Measurements from ENCODE around the gene DAAM1. TPM values are rescaled to one million over a fixed set of nuclear protein-coding genes. Genes with fewer than 3 reads are reported as not detected.

The DAAM1 gene
- total and polyA plus RNA-seq, 7 donors: 5.7 to 37.1 (median 8.9) TPM

DNA sequence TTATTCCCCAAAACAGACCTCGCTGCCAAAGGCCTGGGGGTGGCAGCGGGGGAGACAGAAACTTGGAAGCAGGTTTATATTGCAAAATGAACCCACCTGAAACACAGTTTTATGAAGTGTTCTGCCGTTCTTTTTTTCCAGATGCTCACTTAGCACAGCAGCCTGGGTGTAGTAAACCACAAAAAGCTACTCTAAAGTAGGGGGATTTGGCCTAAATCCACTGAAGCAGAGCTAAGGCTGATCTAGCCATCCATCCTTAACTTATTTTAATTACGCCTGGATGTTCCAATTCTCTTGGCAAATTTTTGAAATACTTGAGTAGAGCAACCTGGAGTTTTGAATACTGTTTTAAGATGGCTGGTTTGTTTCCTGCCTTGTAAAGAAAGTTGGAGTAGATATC lies 155.5 kb downstream of the DAAM1 start:
- Histone ChIP-seq H3K9me3 (no peaks in the 10 kb centered on the region), H3K27ac (no peak overlapping the region), H3K4me1 (peaks cover 3% of the 10 kb centered on the region), H3K4me3 (no peak overlapping the region), H3K27me3 (ENCODE audit: insufficient read depth in 3 of 3, low read length in 2 of 3) (no peaks in the 10 kb centered on the region), H3K36me3 (ENCODE audit: insufficient read depth in 1 of 2, low read depth in 1 of 2) (peaks cover 0 to 19% of the 10 kb centered on the region in 2 donors)
- DNase-seq (no peak), ATAC-seq (no peak)
- intact Hi-C loops (cut with DNase I): no loop called here
- WGBS, 3 donors: 82 to 83% (median 82%) methylated on average over 4 of the region's 4 CpGs
- TF ChIP-seq, protein P1, sequence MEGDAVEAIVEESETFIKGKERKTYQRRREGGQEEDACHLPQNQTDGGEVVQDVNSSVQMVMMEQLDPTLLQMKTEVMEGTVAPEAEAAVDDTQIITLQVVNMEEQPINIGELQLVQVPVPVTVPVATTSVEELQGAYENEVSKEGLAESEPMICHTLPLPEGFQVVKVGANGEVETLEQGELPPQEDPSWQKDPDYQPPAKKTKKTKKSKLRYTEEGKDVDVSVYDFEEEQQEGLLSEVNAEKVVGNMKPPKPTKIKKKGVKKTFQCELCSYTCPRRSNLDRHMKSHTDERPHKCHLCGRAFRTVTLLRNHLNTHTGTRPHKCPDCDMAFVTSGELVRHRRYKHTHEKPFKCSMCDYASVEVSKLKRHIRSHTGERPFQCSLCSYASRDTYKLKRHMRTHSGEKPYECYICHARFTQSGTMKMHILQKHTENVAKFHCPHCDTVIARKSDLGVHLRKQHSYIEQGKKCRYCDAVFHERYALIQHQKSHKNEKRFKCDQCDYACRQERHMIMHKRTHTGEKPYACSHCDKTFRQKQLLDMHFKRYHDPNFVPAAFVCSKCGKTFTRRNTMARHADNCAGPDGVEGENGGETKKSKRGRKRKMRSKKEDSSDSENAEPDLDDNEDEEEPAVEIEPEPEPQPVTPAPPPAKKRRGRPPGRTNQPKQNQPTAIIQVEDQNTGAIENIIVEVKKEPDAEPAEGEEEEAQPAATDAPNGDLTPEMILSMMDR (IDR thresholded peaks at IDR 0.05): no peak

DNA sequence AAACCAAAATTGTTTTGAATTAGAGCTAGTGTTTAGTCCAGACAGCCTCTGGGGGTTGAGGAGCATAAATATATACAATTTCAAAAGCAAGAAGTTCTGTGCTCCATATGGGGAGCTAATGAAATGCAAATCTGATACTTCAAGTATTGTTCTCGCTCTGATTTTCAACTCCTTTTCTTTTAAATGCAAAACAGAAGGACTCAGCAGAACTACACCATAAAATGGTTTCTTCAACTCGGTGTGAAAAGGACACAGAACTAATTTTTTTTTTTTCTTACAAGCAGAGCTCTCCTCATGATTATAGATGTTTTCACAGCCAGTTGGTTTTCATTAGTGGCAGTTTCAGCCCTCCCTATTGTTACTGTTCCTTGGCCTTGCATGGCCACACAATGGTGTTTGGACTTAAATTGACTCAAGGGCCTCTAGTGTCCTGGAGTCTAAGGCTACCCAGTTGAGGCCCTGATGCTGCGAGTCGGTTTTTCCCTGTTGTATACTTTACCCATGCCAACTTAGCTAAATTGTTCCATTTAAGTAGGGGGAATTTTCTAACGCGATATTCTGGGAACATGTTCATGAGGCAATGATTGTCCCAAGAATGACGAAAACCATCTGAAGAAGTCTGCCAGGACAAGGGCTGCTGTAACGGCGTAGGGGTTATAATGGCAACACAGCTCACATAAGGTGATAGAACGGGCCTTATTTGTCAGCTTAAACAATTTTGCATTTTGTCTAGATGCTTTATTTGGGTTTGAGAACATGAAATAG lies 156.4 kb downstream of the DAAM1 start:
- intact Hi-C loops (cut with DNase I): no loop called here
- Histone ChIP-seq H3K4me3 (no peak overlapping the region), H3K27me3 (ENCODE audit: insufficient read depth in 3 of 3, low read length in 2 of 3) (no peaks in the 10 kb centered on the region), H3K4me1 (peaks cover 3% of the 10 kb centered on the region), H3K27ac (no peak overlapping the region), H3K9me3 (no peaks in the 10 kb centered on the region), H3K36me3 (ENCODE audit: insufficient read depth in 1 of 2, low read depth in 1 of 2) (peaks cover 0 to 24% of the 10 kb centered on the region in 2 donors)
- ATAC-seq: no peak
- TF ChIP-seq, protein P1 (IDR thresholded peaks at IDR 0.05): no peak
- WGBS, 3 donors: 76 to 87% (median 83%) methylated on average over 10 of the region's 10 CpGs
- DNase-seq: no peak

DNA sequence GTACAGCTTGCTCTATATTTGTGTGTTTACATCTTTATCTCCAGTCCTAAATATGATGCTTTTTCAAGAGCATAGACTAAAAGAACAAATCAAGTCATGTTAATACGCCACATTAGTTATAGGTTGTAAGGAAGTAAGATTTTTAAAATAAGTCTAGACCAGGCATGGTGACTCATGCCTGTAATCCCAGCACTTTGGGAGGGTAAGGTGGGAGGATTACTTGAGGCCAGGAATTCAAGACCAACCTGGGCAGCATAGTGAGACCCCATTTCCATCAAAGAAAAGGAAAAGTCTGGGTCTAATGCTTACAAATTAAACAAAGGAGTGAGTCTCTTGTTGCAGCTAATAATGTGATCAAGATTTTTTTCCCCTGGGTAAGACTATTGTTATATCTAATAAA lies 157.9 kb downstream of the DAAM1 start:
- Histone ChIP-seq H3K27ac (no peak overlapping the region), H3K36me3 (ENCODE audit: insufficient read depth in 1 of 2, low read depth in 1 of 2) (peaks cover 0 to 18% of the 10 kb centered on the region in 2 donors), H3K9me3 (no peaks in the 10 kb centered on the region), H3K4me3 (no peak overlapping the region), H3K27me3 (ENCODE audit: insufficient read depth in 3 of 3, low read length in 2 of 3) (no peaks in the 10 kb centered on the region), H3K4me1 (peaks cover 3% of the 10 kb centered on the region)
- 98 to 100% (median 99%) methylated on average over 1 of the region's 1 CpG for WGBS, 3 donors
- DNase-seq (no peak), ATAC-seq (no peak)
- intact Hi-C loops (cut with DNase I): no loop called here
- TF ChIP-seq, protein P1 (IDR thresholded peaks at IDR 0.05): no peak

DNA sequence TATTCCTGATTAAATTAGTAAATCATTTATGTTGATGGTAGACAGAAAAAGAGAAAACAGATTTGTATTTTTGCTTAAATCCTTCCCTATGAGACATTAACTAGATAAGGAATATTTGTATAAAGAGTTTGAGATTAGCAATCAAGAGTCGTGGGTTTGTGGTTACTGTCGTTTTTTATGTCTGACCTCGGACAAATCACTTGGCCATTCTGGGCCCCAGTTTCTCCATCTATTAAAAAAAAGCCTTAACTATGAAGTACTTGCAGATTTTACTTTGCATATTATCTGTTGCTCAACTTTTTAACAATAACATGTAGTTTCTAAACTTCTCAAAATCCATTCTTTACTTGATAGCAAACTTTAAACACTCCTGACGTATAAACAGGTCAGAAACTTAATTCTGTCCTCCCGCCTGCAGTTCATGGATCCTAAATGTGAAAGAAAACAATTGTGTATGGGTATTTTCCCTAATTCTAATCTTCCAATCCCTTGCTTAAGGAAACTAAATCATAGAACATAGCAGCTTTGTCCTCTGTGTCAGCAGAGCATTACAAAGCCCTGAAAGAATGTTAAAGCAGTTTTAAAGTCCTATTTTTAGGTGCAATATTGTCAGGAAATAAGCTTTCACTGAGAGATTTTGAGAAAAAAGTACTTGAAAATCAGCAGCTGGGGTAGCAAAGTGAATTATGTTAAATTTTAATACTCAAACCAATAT lies 158.5 kb downstream of the DAAM1 start:
- Histone ChIP-seq H3K36me3 (ENCODE audit: insufficient read depth in 1 of 2, low read depth in 1 of 2) (peaks cover 0 to 18% of the 10 kb centered on the region in 2 donors), H3K4me1 (peaks cover 3% of the 10 kb centered on the region), H3K4me3 (no peak overlapping the region), H3K27ac (no peak overlapping the region), H3K27me3 (ENCODE audit: insufficient read depth in 3 of 3, low read length in 2 of 3) (no peaks in the 10 kb centered on the region), H3K9me3 (no peaks in the 10 kb centered on the region)
- ATAC-seq (no peak), DNase-seq (no peak)
- TF ChIP-seq, protein P1 (IDR thresholded peaks at IDR 0.05): no peak
- intact Hi-C loops (cut with DNase I): no loop called here
- WGBS, 3 donors: 46 to 66% (median 56%) methylated on average over 5 of the region's 5 CpGs
